HPDE6-E6E7 (cell line): ENCODE results near the gene PTDSS2.

Source experiments
- DNase-seq: peaks from one replicate; pipeline ENCODE4 v3.0.0; 2011; ENCODE audit warnings: missing footprints; ENCODE audit errors: extremely low spot score

The PTDSS2 gene

DNA sequence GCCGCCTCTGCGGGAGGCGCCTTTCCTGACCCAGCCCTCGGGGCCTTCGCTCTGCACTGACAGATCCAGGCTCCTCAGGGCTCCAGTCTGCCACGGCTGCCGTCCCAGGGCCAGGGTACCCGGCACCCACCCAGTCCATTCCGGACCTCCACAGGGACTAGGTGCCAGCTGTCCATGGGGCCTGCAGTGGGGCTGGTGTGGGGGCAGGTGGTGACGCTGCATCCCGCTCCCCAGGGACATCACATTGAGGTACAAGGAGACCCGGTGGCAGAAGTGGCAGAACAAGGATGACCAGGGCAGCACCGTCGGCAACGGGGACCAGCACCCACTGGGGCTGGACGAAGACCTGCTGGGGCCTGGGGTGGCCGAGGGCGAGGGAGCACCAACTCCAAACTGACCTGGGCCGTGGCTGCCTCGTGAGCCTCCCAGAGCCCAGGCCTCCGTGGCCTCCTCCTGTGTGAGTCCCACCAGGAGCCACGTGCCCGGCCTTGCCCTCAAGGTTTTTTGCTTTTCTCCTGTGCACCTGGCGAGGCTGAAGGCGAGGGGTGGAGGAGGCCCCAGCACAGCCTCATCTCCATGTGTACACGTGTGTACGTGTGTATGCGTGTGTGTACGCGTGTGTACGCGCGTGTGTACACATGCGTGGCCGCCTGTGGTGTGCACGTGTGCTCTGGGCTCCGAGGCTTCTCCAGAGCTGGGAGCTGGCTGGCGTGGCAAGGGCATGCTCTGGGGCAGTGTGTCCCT, 40.3 kb downstream of the PTDSS2 start:
- DNase-seq, result no peak

DNA sequence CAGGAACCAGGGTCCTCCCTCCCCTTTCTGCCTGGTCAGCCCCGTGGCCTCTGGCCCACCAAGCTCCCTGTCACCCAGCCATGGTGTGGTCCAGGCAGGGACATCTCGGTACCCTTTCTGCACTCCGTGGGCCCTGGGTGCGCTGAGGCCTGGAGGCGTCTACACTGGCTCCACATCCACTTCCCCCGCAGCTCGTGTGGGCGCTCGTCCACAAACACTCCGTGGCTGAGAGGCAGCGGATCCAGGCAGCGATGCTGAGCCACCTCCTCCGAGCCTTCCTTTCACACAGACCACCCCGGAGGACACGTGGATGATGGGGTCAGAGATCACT, 40.8 kb downstream of the PTDSS2 start:
- DNase-seq, result no peak

- DNase-seq, result no peak
Observed at GRCh38 chr11:491358-491757, 41.3 kb downstream of the PTDSS2 start.

- DNase-seq, result no peak
Observed at GRCh38 chr11:492427-493226, 42.5 kb downstream of the PTDSS2 start.

DNA sequence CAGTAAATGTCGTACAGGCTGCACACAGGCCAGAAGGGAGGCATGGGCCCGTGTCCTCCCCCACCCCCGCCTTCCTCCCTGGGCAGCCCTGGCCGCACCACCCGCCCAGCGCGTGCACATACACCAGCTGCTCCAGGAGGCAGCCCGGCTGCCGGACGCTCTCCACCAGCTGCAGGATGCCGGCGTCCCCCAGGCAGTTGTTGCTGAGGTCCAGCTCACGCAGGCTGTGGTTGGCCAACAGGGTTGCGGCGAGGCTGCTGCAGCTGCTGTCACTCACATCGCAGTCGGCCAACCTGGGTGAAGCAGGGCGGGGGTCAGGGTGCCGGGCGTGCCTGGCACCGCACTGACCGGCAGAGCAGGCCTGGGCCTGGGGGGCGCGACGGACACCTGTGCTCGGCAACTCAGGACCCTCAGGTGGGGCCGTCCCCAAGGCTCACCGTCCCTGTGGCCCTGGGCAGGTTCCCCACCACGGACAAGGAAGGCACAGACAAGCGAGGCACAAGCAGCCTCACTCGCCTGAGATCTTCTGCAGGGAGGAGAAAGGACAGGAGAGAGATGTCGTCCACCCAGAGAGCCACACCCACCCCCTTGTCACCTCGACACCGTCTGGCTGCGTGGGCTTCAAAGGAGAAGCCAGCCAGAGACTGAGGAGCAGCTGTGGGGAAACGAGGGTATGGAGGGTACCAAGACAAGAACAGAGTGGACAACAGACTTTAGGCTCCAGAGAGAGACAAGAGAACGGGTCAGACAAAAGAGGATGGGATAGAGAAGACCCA, 44.9 kb downstream of the PTDSS2 start:
- DNase-seq, result no peak

DNA sequence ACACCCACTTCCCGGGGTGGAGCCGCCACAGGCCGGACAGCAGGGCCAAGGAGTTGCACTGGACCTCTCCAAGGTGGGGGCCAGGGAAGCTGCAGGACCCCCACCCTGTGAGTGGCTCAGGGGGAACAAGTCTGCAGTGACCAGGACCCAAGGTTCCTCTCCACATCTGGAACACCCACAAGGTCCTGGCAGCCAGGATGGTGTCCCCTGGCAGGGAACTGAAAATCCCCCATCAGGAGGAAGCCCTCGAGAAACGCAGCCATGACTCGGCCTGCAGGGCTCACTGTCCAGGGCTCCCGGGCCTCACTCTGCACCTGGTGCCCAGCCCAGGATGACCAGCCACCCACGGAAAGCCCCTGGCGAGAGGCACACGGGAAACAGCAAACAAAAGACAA, 45.5 kb downstream of the PTDSS2 start:
- DNase-seq, result no peak

GRCh38 chr11:496834-497564, 46.9 kb downstream of the PTDSS2 start:
- no peak for DNase-seq

DNA sequence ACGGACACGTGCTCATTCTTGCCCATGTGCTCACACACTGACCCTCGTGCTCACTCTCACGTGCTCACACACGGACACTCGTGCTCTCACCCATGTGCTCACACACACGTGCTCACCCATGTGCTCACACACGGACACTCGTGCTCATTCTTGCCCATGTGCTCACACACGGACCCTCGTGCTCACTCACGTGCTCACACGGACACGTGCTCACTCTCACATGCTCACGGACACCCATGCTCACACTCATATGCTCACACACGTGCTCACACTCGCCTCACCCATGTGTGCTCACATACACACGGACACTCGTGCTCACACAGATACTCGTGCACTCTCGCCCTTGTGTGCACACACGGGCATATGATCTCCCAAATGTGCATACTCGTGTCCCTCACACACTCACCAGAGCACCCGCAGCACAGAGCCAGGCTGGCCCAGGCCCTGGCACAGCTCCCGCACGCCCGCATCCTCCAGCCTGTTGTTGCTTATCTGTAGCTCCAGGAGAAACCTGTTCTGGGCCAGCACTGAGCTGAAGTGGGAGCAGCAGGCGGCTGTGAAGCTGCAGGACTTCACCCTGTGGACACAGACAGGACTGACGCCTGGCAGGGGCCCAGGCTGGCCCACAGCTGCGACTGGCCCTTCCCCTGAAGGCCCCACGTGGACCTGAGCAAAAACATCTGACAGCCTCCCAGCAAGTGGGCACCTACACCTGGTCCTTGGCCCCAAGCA, 47.7 kb downstream of the PTDSS2 start:
- DNase-seq, result no peak

- DNase-seq, result no peak
Observed at GRCh38 chr11:498297-499181, 48.5 kb downstream of the PTDSS2 start.

DNA sequence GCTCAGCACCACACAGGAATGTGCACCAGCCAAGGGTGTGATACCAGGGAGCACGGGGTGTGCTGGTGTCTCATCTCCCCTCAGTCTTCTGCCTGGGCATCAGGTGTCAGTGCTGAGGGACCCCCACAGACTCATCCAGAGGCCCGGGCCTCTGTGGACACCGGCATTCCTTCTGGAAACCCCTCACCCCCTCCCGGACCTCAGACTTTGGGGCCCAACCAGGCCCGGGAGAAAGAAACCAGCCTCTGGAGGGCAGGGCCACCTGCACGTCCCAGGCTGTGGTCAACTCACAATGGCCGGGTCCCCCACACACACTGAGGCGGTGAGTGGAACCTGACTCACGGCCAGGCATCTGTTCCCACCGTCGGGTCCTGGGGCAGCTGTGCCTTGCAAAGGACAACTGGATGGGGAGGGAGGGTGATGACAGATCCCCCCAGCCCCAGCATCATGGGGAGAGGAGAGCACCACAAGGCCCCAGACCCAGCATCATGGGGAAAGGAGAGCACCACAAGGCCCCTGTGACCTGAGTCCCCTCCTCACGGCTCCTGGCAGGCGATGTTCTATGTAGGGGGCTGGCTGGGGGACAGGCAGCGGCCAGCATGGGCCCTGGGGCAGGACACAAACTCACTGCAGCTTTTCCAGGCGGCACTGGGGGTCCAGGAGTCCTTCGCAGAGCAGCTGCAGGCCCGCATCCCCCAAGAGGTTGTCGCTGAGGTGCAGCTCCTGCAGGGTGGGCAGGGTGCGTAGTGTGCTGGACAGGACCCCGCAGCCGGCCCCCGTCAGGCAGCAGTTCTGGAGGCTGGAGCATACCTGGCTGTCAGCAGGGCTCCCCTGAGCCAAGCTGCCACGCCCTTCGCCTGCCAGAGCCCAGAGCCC, 49.4 kb downstream of the PTDSS2 start:
- no peak for DNase-seq

- no peak for DNase-seq
Observed at GRCh38 chr11:501001-501682, 51.1 kb downstream of the PTDSS2 start.

DNA sequence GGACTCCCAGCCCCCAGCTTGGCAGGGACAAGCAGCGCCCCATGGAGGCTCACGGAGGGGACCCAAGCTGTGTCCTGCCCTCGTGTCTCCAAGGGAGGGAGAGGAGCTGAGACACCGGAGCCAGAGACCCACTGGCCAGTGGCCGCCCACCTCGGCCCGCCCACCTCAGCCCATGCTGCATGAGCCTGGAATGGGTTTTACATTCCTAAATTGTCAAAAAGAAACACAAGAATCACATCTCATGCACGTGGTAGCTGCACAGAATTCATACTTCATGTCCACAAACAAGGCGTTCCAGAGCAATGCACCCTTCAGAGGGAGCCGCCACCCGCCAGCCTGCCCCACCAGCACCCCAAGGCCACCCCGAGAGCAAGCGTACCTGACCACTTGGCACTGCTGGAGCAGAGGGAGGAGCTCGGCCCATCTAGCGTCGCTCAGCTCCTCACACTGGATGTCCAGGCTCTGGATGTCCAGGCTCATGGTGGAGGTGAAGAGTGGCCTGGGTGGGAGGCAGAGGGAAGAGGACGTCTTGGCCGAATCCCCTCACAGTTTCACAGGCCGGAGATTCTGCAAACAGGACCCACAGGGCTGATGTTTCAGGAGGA, 51.7 kb downstream of the PTDSS2 start:
- no peak for DNase-seq

GRCh38 chr11:502288-503178, 52.5 kb downstream of the PTDSS2 start:
- no peak for DNase-seq

DNA sequence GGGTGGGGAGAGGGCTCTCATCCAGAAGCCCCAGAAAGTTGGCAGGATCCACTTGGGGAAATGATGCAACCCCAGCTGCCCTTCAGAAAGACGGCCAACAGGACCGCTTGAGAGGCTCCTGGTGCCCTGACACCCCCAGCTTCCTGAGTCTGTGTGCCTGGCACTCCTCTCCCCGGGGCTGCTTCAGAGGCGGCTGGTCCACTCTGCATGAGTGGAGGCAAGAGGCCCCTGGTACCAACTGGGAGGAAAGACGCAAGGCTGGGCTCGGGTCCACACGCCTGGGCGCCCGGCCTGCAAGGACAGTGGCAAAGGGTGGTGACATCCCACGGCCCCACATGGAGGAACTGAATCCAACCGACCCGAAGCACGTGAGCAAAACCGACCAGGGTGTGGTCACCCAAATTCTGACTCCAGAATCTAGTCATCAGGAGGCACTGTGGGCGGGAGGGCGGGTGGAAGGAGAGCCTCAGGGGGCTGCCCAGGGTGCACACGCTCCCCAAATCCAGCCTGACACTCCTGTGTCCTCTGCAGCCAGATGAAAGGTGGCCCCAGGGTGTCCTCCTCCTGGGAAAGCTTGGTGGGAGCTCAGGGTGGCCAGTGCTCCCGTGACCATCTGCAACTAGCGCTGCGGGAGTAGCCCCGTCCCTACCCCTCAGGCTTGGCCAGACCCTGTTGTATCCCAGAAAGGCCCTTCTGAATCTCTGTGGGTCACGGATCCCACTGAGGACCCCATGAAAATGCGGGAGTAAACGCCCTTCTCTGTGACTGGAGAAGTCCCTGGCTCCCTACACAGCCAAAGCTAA, 53.3 kb downstream of the PTDSS2 start:
- DNase-seq, result no peak

- DNase-seq, result no peak
Observed at GRCh38 chr11:504053-504993, 54.2 kb downstream of the PTDSS2 start.
